Stimulated activated CD4-positive, alpha-beta T cell treated with anti-CD3 and anti-CD28 coated beads, Interleukin-15, amount 100 ng/mL, for 1 hour (primary cell): ENCODE results near the gene NDRG2.

Source experiments
- DNase-seq, 2 donors: peaks; one replicate each; pipeline ENCODE4 v3.0.0-alpha.2; 2020; ENCODE audit warnings: low read depth in 1 of 2, low spot score in 1 of 2

Gene NDRG2

DNA sequence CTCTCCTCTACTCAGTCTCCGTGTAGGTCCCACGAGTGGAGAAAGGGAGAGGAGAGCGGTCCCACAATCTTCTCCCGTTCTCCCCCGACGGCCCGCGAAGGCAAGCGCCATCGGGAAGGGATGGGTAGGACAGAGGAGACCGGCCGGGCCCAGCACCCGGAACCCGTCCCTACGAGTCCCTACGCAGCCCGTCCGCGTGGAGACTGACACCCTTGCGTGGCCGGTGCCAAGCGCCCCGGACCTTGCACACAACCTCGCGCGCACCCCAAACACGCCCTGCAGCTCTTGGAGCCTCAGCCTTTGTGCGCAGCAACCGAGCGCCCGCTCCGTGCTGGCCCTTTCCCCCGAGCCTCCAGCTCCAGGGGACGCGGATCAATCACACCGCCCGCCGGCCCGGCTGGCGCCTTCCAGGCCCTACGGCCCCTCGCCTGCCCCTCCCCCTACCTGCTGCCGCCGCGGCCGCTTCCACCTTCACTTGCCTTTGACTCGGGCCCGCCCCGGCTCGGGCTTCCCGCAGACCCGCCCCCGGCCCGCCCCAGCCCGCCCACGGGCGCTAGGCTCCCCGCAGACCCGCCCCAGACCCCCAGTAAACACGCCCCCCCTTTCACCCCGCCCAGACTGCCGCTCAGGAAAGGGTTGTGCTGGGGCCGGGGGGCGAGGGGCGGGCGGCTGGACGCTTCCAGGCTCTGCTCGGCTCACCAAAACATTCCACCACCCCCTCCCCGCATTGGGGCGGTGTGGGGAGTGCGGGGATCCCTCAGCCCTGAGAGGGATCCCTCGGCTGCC lies at the start of gene NDRG2:
NDRG2 (minus strand) TSS at position 477 of the 786 bp plus-strand sequence. CDS start 1,746 bp downstream, outside the sequence.
- peak; percentile 53 to 57 for DNase-seq

GRCh38 chr14:21073921-21074320 lies 49.1 kb upstream of the NDRG2 start:
- DNase-seq, result no peak

DNA sequence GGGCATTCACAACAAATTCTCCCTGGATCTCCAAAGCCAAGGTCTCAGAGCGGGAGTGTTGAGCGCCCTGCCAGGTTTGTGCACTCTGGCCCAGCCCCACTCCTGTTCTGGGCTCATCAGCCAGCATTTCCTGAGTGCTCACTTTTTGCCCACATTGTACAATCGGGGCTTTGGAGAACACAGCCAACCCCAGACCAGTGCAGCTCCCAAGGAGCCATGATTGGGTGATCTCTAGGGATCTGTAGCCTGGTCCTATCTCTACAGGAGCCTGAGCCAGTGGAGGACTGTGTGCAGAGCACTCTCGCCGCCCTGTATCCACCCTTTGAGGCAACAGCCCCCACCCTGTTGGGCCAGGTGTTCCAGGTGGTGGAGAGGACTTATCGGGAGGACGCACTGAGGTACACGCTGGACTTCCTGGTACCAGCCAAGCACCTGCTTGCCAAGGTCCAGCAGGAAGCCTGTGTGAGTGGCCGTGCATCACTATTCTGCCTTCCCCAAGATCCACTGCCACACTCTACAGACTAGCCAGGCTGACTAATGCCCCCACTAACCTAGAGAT lies 48.0 kb upstream of the NDRG2 start:
- DNase-seq, result no peak

- no peak for DNase-seq
Measured at GRCh38 chr14:21072031-21072473, 47.2 kb upstream of the NDRG2 start.

DNA sequence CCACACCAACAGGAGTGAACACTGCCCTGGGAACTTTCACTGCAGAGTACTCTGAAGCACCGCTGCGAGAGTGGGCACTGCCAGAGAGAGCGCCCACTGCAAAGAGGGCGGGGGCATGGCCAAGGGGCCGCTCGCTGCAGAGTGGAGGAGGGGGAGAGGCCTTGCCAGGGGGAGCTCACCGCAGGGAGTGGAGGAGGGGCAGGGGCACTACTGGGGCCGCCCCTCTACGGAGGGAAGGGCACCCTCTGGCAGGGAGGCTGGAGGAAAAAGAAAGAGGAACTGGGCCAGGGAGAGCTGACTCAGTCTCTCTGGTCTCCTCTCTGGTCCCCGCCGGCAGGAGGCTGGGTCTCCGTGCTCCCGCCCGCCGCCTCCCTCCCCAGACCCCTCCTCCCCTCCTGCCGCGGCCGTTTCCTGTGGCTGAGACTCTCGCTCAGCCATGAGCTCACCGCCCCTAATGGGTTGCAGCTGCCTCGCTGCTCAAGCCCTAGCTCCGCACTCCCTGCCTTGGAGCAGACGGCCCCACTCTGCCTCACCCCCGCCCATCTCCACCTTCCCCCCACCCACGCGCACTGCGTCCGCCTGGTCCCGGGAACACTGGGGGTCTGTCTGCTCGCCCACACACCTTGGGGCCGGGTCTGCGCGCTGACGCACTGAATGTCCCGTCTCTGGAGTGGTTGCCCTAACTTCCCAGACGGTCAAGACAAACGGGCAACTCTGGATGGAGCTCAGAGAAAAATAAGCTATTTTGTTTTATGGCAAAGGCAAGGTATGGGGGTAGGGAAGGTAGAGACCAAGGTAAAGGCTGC lies 46.6 kb upstream of the NDRG2 start:
- DNase-seq, result no peak

DNA sequence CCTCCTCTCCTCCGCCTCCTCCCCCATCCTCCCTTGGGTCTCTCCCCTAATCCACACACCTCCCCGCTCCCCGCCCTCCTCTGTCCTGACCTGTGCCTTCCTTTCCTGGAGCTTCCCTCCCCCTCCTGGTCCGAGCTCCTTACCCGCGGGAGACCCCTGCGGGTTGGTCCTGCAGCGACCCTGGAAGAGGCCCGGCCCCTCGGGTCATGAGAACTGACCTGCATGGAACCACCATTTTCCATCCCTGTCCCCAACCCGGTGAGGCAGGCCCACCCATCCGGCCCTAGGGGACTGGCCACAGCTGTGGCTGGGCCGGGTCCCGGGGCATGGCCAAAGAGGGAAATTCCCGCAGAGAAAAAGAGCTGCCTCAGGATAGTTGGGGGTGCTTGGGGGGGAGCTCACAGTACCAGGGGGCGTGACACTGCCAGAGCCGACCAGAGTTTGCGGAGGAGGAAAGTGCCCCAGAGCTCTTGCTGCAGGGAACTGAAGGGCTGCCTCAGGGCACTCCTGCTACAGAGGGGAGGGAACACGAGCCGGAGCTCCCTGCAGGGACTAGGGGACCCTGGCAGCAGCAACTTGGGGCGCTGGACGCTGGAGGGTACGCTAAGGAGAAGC lies 45.9 kb upstream of the NDRG2 start:
- no peak for DNase-seq

DNA sequence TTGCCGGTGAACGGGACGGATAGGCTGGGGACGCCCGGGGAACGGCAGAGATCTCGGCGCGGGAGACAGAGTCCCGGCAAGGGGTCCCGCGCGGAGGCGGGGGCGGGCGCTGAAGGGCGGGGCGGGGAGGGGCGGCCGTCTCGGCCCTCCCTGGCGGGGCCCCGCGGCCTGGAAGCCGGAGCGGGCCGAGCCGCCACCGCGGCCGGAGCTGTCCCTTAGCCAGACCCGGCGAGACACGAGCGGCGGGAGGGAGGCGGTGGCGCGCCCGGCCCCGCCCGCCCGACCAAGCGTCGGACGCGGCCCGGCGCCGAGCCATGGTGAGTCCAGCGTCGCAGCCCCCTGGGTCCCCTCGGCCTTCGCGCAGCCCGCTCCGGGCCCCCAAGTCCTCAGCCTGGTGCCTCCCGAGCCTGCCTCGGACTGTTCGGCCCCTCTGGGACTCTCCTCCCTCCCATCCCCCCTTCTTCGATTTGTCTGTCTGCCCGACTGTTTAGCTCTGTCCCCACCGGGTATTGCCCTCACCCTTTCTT lies 45.3 kb upstream of the NDRG2 start, which contains the start of gene ARHGEF40:
ARHGEF40 (plus strand) TSS at position 222 of the 527 bp plus-strand sequence; CDS start at position 315, 93 bp downstream.
- DNase-seq, result no peak

GRCh38 chr14:21069388-21070082 lies 44.7 kb upstream of the NDRG2 start:
- no peak for DNase-seq

DNA sequence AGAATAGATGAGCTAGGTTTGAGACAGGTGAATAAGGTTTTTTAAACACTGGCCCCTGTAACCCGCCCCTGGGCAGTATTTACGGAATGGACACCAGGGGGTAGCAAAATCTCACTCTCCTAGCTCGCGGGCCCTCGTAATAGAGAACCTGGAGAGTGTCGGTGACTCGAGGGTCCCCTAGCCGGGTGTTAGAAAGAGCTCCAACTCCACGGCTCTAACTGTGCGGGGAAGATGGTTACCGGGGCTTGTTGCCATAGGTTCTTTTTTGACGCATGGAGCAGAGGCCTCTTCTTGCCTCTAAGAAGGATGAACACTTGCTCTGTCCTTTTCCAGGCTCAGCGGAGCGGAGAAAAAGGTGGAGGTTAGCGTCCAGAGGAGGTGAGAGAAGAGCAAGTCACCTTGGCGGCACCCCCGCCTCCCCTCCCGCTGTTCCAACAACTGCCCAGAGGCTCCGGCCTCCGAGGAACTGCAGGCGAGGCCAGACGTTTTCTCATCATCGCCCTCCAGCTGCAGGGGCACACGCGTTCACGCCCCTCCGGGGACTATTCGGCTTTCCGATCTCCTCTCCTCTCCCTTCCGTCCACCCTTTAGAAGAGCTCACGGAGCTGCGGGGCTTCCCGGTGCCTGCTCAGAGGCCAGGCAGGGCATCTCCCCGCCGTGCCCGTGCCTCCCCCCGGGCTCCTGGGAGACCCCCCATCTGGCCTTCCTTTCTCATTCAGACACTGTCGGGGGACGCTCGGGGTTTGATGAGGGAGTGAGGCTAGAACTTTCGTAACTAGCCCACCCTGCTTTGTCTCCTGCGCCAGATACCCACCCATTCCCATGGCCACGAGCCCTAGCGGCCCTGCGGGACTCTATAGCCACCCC lies 43.9 kb upstream of the NDRG2 start:
- DNase-seq, result no peak

DNA sequence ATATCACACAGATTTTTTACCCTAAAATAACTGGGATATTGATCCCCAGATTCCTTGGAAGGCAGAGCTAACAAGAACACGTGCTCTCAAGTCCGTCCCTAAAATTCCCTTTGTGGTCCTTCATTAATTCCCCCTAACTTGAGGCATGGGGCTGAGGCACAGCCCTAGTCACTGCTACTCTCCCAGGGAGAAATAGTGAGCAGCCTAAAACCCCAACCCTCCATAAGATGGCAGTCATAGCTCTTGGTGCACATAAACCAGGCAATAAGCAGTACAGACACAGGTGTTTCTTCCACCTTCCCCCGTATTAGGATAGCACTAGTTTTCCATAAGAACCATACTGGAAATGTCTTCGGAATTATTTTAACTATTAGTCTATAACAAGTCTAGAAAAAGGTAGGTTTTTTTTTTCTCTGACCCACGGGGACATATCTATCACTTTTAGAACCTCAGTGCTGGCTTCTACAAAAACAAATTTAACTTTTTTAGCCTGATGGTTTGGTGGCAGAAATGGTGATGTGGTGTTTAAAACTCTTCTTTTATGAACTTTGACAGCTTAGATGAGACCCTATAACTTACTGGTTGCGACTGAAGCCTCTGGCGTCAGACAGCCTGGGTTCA lies 42.1 kb upstream of the NDRG2 start:
- no peak for DNase-seq

DNA sequence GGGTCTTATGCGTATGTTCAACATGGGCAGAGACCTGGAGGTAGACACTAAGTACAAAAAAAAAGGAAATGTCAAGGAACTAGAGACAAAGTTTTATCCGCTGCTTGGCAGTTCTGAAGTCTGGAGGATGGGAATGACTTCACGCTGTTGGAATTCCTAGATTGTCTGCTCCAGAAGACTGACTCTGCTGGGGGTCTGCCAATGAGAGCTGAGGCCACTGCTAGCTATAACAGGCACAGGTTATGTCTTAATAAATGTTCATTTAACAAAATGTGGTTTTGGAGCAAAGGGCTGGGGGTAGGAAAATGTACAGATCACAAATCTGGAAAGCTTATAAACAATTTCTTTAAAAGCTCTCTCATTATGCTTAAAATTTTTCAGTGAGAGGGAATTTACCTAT lies 38.6 kb upstream of the NDRG2 start:
- no peak for DNase-seq

DNA sequence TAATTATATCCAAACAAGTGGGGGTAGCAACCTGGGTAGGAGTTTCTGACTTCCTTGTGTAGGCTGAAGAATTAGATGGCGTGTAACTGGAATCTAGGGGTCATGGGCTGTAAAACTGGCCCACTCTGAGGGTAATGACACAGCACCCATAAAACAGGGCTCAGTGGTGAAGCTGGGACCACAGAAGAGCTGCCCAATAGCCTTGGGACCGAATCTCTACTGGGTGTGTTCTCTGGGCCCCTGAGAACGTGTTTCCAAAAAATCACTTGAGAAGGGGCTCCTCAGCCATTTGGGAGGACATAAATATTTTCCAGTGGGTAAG lies 36.4 kb upstream of the NDRG2 start:
- DNase-seq, result no peak

DNA sequence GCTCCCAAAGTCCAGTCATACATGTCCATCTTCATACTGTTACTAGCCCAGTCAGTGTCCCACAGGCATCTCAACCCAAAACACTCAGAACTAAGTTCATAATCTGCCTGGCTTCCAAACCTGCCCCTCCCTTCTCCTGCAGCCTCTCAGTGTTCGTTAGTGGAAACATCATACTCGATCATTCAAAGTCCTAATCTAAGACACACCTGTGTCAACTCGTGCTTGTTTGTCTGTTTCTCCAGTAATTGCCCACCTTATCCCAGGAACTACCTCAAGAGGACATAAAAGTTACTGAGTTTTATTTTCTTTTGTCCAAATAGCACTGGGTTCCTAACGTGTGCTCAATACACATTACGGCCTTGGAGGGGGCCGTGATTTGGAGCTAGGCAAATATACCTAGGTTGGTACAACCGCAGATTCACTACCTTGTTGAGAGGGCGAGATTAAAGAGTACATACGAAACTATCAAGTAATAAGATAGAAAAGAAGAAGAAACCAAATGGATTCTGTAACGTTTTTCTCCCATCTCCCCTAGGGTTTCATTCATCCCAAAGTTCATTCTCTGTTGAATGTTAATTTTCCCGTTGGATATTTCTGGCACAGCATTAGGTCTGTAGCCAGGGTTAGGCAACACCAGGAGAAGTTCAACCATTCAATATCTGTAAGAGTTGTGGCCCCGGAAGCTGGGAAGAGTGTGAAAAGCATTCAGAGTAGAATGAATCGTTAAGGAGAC lies 35.9 kb upstream of the NDRG2 start:
- DNase-seq, result no peak

- no peak for DNase-seq
Measured at GRCh38 chr14:21059842-21060613, 35.2 kb upstream of the NDRG2 start.

DNA sequence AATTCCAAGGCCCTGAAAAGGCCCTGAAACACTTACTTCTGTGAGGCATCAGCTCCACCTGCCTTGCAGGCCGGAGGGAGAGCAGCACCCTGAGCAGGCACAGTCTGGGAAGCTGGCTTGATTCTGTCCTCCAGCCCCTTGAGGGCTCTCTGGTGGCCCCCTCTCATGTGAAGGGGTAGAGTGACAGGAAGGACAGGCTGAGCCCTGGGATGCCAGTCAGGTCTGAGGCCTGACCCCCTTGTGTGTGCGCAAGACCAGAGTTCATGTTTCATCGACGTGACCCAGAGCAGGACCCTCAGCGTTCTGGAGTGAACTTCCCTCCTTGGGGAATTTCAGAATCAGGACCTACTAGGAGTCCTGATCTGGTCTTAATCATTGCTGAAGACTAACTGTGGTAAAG lies 34.0 kb upstream of the NDRG2 start:
- no peak for DNase-seq

DNA sequence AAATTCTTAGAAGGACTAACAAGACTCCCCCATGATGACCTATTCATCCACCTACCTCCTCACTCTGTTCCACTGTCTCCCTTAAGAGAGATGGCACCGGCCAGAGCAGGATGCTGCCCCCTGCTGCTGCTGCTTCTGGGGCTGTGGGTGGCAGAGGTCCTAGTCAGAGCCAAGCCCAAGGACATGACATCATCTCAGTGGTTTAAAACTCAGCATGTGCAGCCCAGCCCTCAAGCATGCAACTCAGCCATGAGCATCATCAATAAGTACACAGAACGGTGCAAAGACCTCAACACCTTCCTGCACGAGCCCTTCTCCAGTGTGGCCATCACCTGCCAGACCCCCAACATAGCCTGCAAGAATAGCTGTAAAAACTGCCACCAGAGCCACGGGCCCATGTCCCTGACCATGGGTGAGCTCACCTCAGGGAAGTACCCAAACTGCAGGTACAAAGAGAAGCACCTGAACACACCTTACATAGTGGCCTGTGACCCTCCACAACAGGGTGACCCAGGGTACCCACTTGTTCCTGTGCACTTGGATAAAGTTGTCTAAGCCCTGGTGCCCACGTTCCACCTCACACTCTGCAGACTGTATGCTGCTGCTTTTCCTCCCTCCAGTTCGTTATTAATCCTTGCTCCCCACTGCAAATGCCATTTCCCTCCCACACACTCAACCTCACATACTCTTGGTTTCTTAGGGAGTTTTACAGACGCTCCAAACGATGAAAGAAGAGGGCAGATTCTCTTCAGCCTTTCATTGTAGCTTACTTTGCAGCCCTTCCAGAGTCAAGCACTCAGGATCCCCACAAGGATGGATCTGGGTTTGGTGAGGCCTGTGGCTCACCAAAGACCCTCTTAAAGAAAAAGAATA lies 33.2 kb upstream of the NDRG2 start, which contains the start of gene RNASE8:
RNASE8 (plus strand) TSS at position 20 of the 873 bp plus-strand sequence; CDS start at position 91, 71 bp downstream.
- DNase-seq, result no peak
